ENCODE results near the gene ZBTB7A.

DNA sequence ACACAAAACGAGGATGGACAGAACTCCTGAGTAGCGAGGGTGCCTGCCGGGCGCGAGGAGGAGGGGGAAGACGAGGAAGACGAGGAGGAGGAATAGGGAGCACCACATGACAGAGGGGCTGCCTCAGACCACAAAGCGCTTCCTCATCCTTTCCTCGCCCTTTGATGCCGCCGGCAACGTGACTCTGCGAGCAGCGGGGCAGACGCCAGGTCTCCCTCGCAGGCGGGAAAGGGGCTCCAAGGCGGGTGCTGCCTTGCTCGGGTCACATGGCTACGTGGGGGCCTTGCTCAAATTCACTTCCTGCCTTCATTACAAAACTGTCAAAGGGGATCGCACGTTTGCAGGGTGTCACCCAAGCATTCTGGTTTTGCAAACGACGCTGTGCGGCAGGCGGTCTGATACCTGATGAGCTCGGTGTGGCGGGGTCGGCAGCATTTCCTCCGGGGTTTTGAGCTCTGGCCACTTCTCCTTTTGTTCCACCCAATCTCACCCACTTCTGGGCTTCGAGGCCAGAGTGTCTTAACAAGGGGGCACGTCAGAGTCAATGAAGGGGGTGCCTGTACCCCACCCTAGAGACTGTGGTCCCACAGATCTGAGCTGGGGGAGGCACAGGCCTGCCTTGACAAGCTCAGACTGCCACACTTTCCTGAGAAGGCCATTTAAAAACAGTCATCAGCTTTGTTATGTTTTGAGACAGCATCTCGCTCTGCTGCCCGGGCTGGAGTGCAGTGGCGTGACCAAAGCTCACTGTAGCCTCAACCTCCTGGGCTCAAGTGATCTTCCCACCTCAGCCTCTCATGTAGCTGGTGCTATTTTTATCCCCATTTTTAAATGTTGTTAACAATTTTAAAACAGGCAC is 42.3 kb upstream of the ZBTB7A start:
- TF ChIP-seq, protein P1, sequence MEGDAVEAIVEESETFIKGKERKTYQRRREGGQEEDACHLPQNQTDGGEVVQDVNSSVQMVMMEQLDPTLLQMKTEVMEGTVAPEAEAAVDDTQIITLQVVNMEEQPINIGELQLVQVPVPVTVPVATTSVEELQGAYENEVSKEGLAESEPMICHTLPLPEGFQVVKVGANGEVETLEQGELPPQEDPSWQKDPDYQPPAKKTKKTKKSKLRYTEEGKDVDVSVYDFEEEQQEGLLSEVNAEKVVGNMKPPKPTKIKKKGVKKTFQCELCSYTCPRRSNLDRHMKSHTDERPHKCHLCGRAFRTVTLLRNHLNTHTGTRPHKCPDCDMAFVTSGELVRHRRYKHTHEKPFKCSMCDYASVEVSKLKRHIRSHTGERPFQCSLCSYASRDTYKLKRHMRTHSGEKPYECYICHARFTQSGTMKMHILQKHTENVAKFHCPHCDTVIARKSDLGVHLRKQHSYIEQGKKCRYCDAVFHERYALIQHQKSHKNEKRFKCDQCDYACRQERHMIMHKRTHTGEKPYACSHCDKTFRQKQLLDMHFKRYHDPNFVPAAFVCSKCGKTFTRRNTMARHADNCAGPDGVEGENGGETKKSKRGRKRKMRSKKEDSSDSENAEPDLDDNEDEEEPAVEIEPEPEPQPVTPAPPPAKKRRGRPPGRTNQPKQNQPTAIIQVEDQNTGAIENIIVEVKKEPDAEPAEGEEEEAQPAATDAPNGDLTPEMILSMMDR (IDR thresholded peaks at IDR 0.05): no peak
- TF ChIP-seq POLR2A (IDR thresholded peaks at IDR 0.05): no peak
